ENCODE results near the gene ESPNL.
A peak's percentile ranks its signal among the peaks of the same experiment; 100 is the strongest.

The ESPNL gene

GRCh38 chr2:238158509-238159070 lies 58.5 kb downstream of the ESPNL start, which contains the start of gene ERFE:
ERFE (plus strand) TSS chr2:238158970; CDS start chr2:238159008, 38 bp downstream.
- no peak for DNase-seq (ENCODE audit: low read depth)
- H3K4me3 ChIP-seq (ENCODE audit: low read length): peak within 1 kb of the TSS; percentile 20
- peak; percentile 39 for TF ChIP-seq CTCF (conservative IDR thresholded peaks at IDR 0.05; ENCODE audit: low read depth, low read length)

GRCh38 chr2:238159071-238159539 lies 59.0 kb downstream of the ESPNL start:
- TF ChIP-seq CTCF (conservative IDR thresholded peaks at IDR 0.05; ENCODE audit: low read depth, low read length): no peak
- no peak for DNase-seq (ENCODE audit: low read depth)
- peak overlapping the region; percentile 20 for H3K4me3 ChIP-seq (ENCODE audit: low read length)

- TF ChIP-seq CTCF (conservative IDR thresholded peaks at IDR 0.05; ENCODE audit: low read depth, low read length): no peak
- H3K4me3 ChIP-seq (ENCODE audit: low read length): no peak overlapping the region
- no peak for DNase-seq (ENCODE audit: low read depth)
These were observed 59.6 kb downstream of the ESPNL start for GRCh38 chr2:238159661-238160205.

- no peak for DNase-seq (ENCODE audit: low read depth)
- no peak overlapping the region for H3K4me3 ChIP-seq (ENCODE audit: low read length)
- peak; percentile 40 for TF ChIP-seq CTCF (conservative IDR thresholded peaks at IDR 0.05; ENCODE audit: low read depth, low read length)
These were observed 60.3 kb downstream of the ESPNL start for GRCh38 chr2:238160206-238161129.

GRCh38 chr2:238161291-238162051 lies 61.3 kb downstream of the ESPNL start:
- DNase-seq (ENCODE audit: low read depth): no peak
- no peak overlapping the region for H3K4me3 ChIP-seq (ENCODE audit: low read length)
- no peak for TF ChIP-seq CTCF (conservative IDR thresholded peaks at IDR 0.05; ENCODE audit: low read depth, low read length)

- TF ChIP-seq CTCF (conservative IDR thresholded peaks at IDR 0.05; ENCODE audit: low read depth, low read length): no peak
- no peak for DNase-seq (ENCODE audit: low read depth)
- H3K4me3 ChIP-seq (ENCODE audit: low read length): no peak overlapping the region
These were observed 62.2 kb downstream of the ESPNL start for GRCh38 chr2:238162251-238162845.
